Measurements from ENCODE around the gene INTS4.
"Not testable (repeated sequence)": the region's sequence is repeated elsewhere in the genome, so short reads cannot be mapped to it uniquely, and the experiment has no call there.

INTS4 gene

DNA sequence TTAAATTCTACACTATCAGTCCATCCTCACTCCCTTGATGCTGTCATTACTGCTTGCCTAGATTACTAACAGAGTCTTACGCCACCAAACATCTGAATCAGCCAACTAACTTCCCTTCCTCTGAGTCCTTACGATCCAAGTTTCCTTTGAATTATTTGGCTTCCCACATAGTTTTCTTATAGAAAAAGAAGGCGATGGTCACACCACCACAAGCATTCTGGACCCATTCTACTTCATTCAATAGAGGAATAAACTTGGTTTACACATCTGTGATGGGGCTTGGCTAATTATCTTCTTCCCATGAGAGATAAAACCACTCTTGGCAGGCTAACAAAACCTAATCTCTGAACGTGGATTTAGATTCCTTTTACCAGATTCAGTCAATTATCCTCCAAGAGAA, 35.0 kb downstream of the INTS4 start:
- Histone ChIP-seq H3K9ac (ENCODE audit: low read length) (no peak overlapping the region), H3K9me2 (replicated peaks; ENCODE audit: insufficient read depth, low read length) (no peaks in the 10 kb centered on the region), H3F3A (ENCODE audit: insufficient read depth) (no peaks in the 10 kb centered on the region), H3K79me2 (ENCODE audit: insufficient read depth, low read length) (no peaks in the 10 kb centered on the region), H3K27me3 (ENCODE audit: low read length) (no peaks in the 10 kb centered on the region), H4K20me1 (ENCODE audit: low read depth, low read length) (no peaks in the 10 kb centered on the region), H3K9me3 (ENCODE audit: insufficient read depth, low read length) (no peaks in the 10 kb centered on the region), H2AFZ (ENCODE audit: low read depth, low read length, severe bottlenecking) (no peak overlapping the region), H3K4me2 (ENCODE audit: low read depth, low read length, poor library complexity, severe bottlenecking) (no peak overlapping the region), H3K4me3 (ENCODE audit: insufficient read depth, low read length, poor library complexity, severe bottlenecking) (no peak overlapping the region), H3K27ac (ENCODE audit: low read depth, low read length) (no peak overlapping the region), H3K36me3 (ENCODE audit: low read length) (peaks cover 5% of the 10 kb centered on the region; the same call in 1 of the 2 replicates)
- TF ChIP-seq EZH2phosphoT487 (conservative IDR thresholded peaks at IDR 0.05; ENCODE audit: low read length) (no peak), CTCF (IDR thresholded peaks at IDR 0.05; ENCODE audit: insufficient read depth, low read length, poor library complexity, severe bottlenecking) (no peak)

- not testable (repeated sequence) for H3K27me3 ChIP-seq (ENCODE audit: low read length); H3K9me2 ChIP-seq (replicated peaks; ENCODE audit: insufficient read depth, low read length); H2AFZ ChIP-seq (ENCODE audit: low read depth, low read length, severe bottlenecking); H3K79me2 ChIP-seq (ENCODE audit: insufficient read depth, low read length); H3K9ac ChIP-seq (ENCODE audit: low read length); H3K27ac ChIP-seq (ENCODE audit: low read depth, low read length); H3K36me3 ChIP-seq (ENCODE audit: low read length); H3F3A ChIP-seq (ENCODE audit: insufficient read depth); H3K4me3 ChIP-seq (ENCODE audit: insufficient read depth, low read length, poor library complexity, severe bottlenecking); H3K4me2 ChIP-seq (ENCODE audit: low read depth, low read length, poor library complexity, severe bottlenecking); H4K20me1 ChIP-seq (ENCODE audit: low read depth, low read length); H3K9me3 ChIP-seq (ENCODE audit: insufficient read depth, low read length)
Observed at GRCh38 chr11:77958583-77959177, 35.8 kb downstream of the INTS4 start.

GRCh38 chr11:77943296-77943695, 51.2 kb downstream of the INTS4 start:
- not testable (repeated sequence) for H3K4me2 ChIP-seq (ENCODE audit: low read depth, low read length, poor library complexity, severe bottlenecking); H3F3A ChIP-seq (ENCODE audit: insufficient read depth); H3K36me3 ChIP-seq (ENCODE audit: low read length); H3K27me3 ChIP-seq (ENCODE audit: low read length); H2AFZ ChIP-seq (ENCODE audit: low read depth, low read length, severe bottlenecking); H3K9me3 ChIP-seq (ENCODE audit: insufficient read depth, low read length); H4K20me1 ChIP-seq (ENCODE audit: low read depth, low read length); H3K9me2 ChIP-seq (replicated peaks; ENCODE audit: insufficient read depth, low read length); H3K4me3 ChIP-seq (ENCODE audit: insufficient read depth, low read length, poor library complexity, severe bottlenecking); H3K27ac ChIP-seq (ENCODE audit: low read depth, low read length); H3K9ac ChIP-seq (ENCODE audit: low read length)
- H3K79me2 ChIP-seq (ENCODE audit: insufficient read depth, low read length), result peaks cover 11% of the 10 kb centered on the region

- not testable (repeated sequence) for H3K9me3 ChIP-seq (ENCODE audit: insufficient read depth, low read length); H3K4me2 ChIP-seq (ENCODE audit: low read depth, low read length, poor library complexity, severe bottlenecking); H2AFZ ChIP-seq (ENCODE audit: low read depth, low read length, severe bottlenecking); H3K9ac ChIP-seq (ENCODE audit: low read length); H3K27ac ChIP-seq (ENCODE audit: low read depth, low read length); H3K9me2 ChIP-seq (replicated peaks; ENCODE audit: insufficient read depth, low read length); H4K20me1 ChIP-seq (ENCODE audit: low read depth, low read length); H3F3A ChIP-seq (ENCODE audit: insufficient read depth); H3K27me3 ChIP-seq (ENCODE audit: low read length); H3K4me3 ChIP-seq (ENCODE audit: insufficient read depth, low read length, poor library complexity, severe bottlenecking); H3K36me3 ChIP-seq (ENCODE audit: low read length)
- peaks cover 11% of the 10 kb centered on the region for H3K79me2 ChIP-seq (ENCODE audit: insufficient read depth, low read length)
Observed at GRCh38 chr11:77942465-77942864, 52.0 kb downstream of the INTS4 start.

DNA sequence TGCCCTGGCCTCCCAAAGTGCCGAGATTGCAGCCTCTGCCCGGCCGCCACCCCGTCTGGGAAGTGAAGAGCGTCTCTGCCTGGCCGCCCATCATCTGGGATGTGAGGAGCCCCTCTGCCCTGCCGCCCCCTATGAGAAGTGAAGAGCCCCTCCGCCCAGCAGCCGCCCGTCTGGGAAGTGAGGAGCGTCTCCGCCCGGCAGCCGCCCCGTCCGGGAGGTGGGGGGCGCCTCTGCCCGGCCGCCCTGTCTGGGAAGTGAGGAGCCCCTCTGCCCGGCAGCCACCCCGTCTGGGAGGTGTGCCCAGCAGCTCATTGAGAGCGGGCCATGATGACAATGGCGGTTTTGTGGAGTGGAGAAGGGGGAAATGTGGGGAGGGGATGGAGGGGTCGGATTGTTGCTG, 60.9 kb downstream of the INTS4 start:
- not testable (repeated sequence) for H3K4me3 ChIP-seq (ENCODE audit: insufficient read depth, low read length, poor library complexity, severe bottlenecking); H2AFZ ChIP-seq (ENCODE audit: low read depth, low read length, severe bottlenecking); H4K20me1 ChIP-seq (ENCODE audit: low read depth, low read length); H3K4me2 ChIP-seq (ENCODE audit: low read depth, low read length, poor library complexity, severe bottlenecking); H3F3A ChIP-seq (ENCODE audit: insufficient read depth); H3K9me2 ChIP-seq (replicated peaks; ENCODE audit: insufficient read depth, low read length); H3K79me2 ChIP-seq (ENCODE audit: insufficient read depth, low read length); H3K9me3 ChIP-seq (ENCODE audit: insufficient read depth, low read length); H3K27me3 ChIP-seq (ENCODE audit: low read length); H3K27ac ChIP-seq (ENCODE audit: low read depth, low read length); H3K36me3 ChIP-seq (ENCODE audit: low read length); H3K9ac ChIP-seq (ENCODE audit: low read length)

DNA sequence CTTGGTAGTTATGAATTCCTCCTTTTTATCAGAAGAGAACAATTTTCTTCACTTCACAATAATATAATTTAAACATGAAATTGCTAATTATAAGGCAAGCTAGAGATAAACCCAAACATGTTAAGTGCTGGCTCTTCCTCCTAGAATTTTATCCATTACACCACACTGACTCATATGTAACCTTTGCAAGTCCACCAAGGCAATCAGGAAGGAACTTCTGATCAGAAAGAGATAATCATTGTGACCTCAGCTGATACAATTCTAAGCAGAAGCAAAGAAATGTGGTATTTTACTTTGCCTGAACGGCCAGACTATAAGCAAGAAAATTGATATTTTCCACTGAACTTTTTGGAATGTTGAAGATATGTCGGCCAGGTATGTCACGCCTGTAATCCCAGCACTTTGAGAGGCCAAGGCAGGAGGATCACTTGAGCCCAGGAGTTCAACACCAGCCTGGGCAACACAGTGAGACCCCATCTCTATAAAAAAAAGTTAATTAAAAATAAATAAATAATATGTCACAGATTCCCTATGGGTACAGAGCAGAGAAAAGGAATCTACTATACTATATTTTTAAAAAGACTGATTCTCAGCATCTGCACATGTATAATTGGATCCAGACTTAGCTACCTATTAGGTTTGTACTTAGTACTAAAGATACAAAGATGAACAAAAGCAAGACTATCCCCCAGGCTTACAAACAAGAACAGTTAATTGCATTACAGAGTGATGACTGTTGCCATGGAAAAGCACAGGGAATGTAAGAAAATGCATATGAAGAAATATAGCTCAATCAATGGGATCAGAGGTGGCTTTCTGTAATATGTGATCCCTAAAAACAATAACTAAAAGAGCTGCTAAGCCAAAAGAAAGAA, 63.9 kb downstream of the INTS4 start:
- not testable (repeated sequence) for H3K4me2 ChIP-seq (ENCODE audit: low read depth, low read length, poor library complexity, severe bottlenecking); H3K79me2 ChIP-seq (ENCODE audit: insufficient read depth, low read length); H2AFZ ChIP-seq (ENCODE audit: low read depth, low read length, severe bottlenecking); H3K27ac ChIP-seq (ENCODE audit: low read depth, low read length); H3K9ac ChIP-seq (ENCODE audit: low read length); H3K9me2 ChIP-seq (replicated peaks; ENCODE audit: insufficient read depth, low read length); H3K36me3 ChIP-seq (ENCODE audit: low read length); H4K20me1 ChIP-seq (ENCODE audit: low read depth, low read length); H3K27me3 ChIP-seq (ENCODE audit: low read length); H3F3A ChIP-seq (ENCODE audit: insufficient read depth); H3K9me3 ChIP-seq (ENCODE audit: insufficient read depth, low read length); H3K4me3 ChIP-seq (ENCODE audit: insufficient read depth, low read length, poor library complexity, severe bottlenecking)

DNA sequence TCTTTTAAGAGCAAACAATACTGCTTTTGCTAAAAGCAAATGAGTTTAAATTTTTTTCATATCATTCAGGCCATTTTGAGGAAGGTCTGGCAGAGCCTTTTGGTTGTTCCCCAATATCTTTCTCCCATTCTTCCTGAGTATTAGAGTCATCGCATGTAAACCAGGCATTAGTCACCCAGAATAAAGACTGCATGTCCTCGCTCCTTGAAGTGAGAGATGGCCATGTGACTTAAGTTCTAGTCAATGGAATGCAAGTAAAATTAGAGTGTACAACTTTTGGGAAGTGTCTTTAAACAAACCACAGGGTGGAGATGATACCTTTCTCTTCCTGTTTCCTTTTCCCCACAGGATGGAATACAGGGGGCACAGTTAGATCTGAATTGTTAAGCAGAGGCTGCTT, 76.8 kb downstream of the INTS4 start:
- not testable (repeated sequence) for H3K4me2 ChIP-seq (ENCODE audit: low read depth, low read length, poor library complexity, severe bottlenecking); H3K9ac ChIP-seq (ENCODE audit: low read length); H3F3A ChIP-seq (ENCODE audit: insufficient read depth); H3K27me3 ChIP-seq (ENCODE audit: low read length); H2AFZ ChIP-seq (ENCODE audit: low read depth, low read length, severe bottlenecking); H3K4me3 ChIP-seq (ENCODE audit: insufficient read depth, low read length, poor library complexity, severe bottlenecking); H3K9me3 ChIP-seq (ENCODE audit: insufficient read depth, low read length); H4K20me1 ChIP-seq (ENCODE audit: low read depth, low read length); H3K27ac ChIP-seq (ENCODE audit: low read depth, low read length); H3K36me3 ChIP-seq (ENCODE audit: low read length); H3K79me2 ChIP-seq (ENCODE audit: insufficient read depth, low read length); H3K9me2 ChIP-seq (replicated peaks; ENCODE audit: insufficient read depth, low read length)

All from SU-DHL-6 (cell line).